Lower lobe of right lung (tissue), 2 donors: ENCODE measurements around the gene TCN2. TPM values are rescaled to one million over a fixed set of nuclear protein-coding genes. Genes with fewer than 3 reads are reported as not detected.
"Not testable (repeated sequence)": the region's sequence is repeated elsewhere in the genome, so short reads cannot be mapped to it uniquely, and the experiment has no call there.

Experiments
- ATAC-seq, 2 donors: fragments of 200-7000 bp; cut with Tn5 transposase; one replicate each; pipeline ENCODE4 v1.9.1; 2020 to 2022; ENCODE audit warnings: mild to moderate bottlenecking in 2 of 2, moderate library complexity in 2 of 2
- DNase-seq: peaks from one replicate; pipeline ENCODE4 v3.0.0-alpha.2; 2020
- H3K27ac ChIP-seq: fragments of 200-600 bp; one replicate; pipeline ENCODE4 v1.8.0; 2022
- H3K27me3 ChIP-seq: fragments of 200-600 bp; one replicate; pipeline ENCODE4 v1.8.0; 2022; ENCODE audit warnings: low read depth
- H3K36me3 ChIP-seq: fragments of 200-600 bp; one replicate; pipeline ENCODE4 v1.8.0; 2022; ENCODE audit warnings: mild to moderate bottlenecking
- H3K4me1 ChIP-seq: fragments of 200-600 bp; one replicate; pipeline ENCODE4 v1.8.0; 2022
- H3K4me3 ChIP-seq: fragments of 200-600 bp; one replicate; pipeline ENCODE4 v1.8.0; 2022; ENCODE audit warnings: mild to moderate bottlenecking
- H3K9me3 ChIP-seq: fragments of 200-600 bp; one replicate; pipeline ENCODE4 v1.8.0; 2022
- intact Hi-C: fragments of 100-400 bp; cut with DNase I; formaldehyde crosslinking; loops from one replicate; pipeline ENCODE4 v1.11.0; 2022
- total RNA-seq: library from RNA; stranded (reverse); fragmentation: NEBNext Ultra II Directional; extraction: Animal tissue kit (Norgen Biotek cat#: 25700); gene quantifications from one replicate; pipeline ENCODE4 v1.2.1, GENCODE V29; 2021
- TF ChIP-seq, protein P1 (sequence below): fragments of 200-600 bp; IDR thresholded peaks from one replicate; pipeline ENCODE4 v1.8.0; 2022; ENCODE audit warnings: antibody characterized with exemption, mild to moderate bottlenecking
- donor health status: DM: no; HTN: yes; CAD: no; lungs with severe emphysema.

TCN2 gene
- total RNA-seq, 1 donor from 2014 or later, result 44.2 TPM

DNA sequence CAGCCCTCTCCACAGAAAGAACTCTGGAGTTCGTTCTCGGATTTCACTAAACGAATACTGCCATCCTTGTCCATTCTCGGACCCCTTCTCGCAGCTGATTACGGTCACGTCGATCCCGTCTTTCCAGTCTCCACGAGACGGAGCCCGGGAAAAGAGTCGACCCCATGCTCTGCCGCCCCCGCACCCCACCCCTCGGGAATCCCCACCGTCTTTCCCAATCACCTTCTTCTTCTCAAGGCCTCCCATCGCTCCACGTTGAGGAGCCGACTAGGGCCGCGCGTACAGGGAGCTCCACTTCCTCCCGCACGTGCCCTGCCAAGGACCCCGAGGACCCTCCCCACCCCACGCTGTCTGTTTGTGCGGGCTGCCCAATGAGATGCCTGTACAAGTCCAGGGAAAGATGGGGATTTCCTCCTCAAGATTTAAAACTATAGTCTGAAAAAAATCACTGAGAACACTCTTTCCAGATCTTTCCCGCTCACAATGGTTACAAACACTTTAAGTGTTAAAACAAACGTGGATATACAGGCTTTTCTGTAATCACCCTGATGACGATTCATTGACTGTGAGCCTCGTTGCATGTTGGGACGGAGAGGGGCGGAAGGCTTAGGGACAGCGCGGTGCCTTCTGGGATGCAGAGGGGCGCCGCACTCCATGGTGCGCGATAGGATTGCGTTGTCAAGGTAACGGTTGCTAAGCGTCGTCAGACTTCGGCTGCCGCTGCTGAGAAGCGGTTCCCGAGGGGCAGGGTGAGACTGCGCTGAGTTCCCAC lies 15.2 kb upstream of the TCN2 start, which contains the start of gene PES1:
Gene PES1 (minus strand): TSS at position 323 of the 772 bp plus-strand sequence. CDS start 77 bp downstream, at position 246.
- peaks cover 28% of the 10 kb centered on the region for H3K36me3 ChIP-seq
- TF ChIP-seq, protein P1, sequence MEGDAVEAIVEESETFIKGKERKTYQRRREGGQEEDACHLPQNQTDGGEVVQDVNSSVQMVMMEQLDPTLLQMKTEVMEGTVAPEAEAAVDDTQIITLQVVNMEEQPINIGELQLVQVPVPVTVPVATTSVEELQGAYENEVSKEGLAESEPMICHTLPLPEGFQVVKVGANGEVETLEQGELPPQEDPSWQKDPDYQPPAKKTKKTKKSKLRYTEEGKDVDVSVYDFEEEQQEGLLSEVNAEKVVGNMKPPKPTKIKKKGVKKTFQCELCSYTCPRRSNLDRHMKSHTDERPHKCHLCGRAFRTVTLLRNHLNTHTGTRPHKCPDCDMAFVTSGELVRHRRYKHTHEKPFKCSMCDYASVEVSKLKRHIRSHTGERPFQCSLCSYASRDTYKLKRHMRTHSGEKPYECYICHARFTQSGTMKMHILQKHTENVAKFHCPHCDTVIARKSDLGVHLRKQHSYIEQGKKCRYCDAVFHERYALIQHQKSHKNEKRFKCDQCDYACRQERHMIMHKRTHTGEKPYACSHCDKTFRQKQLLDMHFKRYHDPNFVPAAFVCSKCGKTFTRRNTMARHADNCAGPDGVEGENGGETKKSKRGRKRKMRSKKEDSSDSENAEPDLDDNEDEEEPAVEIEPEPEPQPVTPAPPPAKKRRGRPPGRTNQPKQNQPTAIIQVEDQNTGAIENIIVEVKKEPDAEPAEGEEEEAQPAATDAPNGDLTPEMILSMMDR, result no peak
- intact Hi-C loops, result no loop called here
- peaks cover 20% of the 10 kb centered on the region for H3K4me1 ChIP-seq
- peak within 1 kb of the TSS; percentile 86 for H3K4me3 ChIP-seq
- peak within 1 kb of the TSS; percentile 82 for H3K27ac ChIP-seq
- DNase-seq, result peak; percentile 94
- peak; percentile 99 to 100 for ATAC-seq
- no peaks in the 10 kb centered on the region for H3K27me3 ChIP-seq
- no peaks in the 10 kb centered on the region for H3K9me3 ChIP-seq

DNA sequence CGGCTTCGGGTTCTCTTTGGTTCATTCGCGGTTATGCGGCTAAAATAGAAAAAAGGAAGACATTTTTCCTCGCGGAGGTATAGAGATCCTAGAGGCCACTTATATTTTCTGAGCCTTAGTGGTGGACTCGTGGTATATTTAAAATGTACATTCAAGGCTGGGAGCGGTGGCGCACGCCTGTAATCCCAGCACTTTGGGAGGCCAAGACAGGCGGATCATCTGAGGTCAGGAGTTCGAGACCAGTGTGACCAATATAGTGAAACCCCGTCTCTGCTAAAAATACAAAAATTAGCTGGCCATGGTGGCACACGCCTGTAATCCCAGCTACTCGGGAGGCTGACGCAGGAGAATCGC lies 14.6 kb upstream of the TCN2 start:
- intact Hi-C loops, DNase-seq, H3K9me3 ChIP-seq, H3K27me3 ChIP-seq, ATAC-seq: not testable (repeated sequence)
- Histone ChIP-seq H3K27ac (peak overlapping the region; percentile 82), H3K36me3 (peaks cover 22% of the 10 kb centered on the region), H3K4me3 (peak overlapping the region; percentile 86), H3K4me1 (peaks cover 20% of the 10 kb centered on the region)

DNA sequence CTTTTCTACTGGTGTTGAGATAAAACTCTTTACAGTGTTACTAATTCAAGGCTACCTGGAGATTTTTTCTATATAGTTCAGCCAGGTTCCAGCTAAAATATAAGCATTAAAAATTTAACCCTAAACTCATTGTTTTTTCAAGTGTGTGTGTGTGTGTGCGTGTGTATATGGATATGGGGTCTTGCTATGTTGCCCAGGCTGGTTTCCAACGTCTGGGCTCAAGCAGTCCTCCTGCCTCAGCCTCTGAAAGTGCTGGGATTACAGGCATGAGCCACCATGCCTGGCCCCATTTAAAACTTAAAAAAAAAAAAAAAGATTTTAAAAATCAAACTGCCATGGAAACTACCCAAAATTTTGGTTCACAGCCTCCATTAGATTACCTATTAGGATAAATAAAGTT lies 10.8 kb upstream of the TCN2 start:
- TF ChIP-seq, protein P1, result no peak
- no peaks in the 10 kb centered on the region for H3K27me3 ChIP-seq
- intact Hi-C loops, result no loop called here
- DNase-seq (no peak), ATAC-seq (no peak)
- no peak overlapping the region for H3K4me3 ChIP-seq
- peaks cover 5% of the 10 kb centered on the region for H3K4me1 ChIP-seq
- no peak overlapping the region for H3K27ac ChIP-seq
- H3K36me3 ChIP-seq, result no peaks in the 10 kb centered on the region
- no peaks in the 10 kb centered on the region for H3K9me3 ChIP-seq

DNA sequence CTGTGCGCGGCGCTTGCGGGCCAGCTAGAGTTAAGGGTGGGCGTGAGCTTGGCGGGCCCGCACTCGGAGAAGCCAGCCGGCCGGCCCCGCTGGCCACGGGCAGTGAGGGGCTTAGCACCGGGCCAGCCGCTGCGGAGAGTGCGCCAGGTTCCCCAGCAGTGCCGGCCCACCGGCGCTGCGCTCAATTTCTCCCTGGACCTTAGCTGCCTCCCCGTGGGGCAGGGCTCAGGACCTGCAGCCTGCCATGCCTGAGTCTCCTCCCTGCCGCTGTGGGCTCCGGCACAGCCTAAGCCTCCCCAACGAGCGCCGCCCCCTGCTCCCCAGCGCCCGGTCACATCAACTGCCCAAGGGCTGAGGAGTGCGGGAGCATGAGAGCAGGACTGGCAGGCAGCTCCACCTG lies 10.1 kb upstream of the TCN2 start:
- TF ChIP-seq, protein P1, result no peak
- ATAC-seq (no peak), DNase-seq (no peak)

DNA sequence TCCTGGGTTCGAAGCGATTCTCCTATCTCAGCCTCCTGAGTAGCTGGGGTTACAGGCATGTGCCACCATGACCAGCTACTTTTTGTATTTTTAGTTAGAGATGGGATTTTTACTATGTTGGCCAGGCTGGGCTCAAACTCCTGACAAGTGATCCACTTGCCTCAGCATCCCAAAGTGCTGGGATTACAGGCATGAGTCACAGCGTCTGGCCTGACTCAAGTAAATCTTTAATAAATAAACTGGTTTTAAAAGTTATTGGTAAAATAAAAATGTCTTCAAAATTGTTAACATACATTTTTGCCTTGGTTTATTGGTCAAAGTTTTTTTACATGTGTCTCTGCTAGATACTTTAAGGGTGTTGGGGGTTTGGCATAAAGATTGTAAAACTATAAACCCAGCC lies 8.0 kb upstream of the TCN2 start:
- Histone ChIP-seq H3K4me1 (no peaks in the 10 kb centered on the region), H3K9me3 (no peaks in the 10 kb centered on the region), H3K27ac (no peak overlapping the region), H3K4me3 (no peak overlapping the region), H3K27me3 (no peaks in the 10 kb centered on the region), H3K36me3 (no peaks in the 10 kb centered on the region)
- TF ChIP-seq, protein P1, result no peak
- intact Hi-C loops, result no loop called here
- ATAC-seq (no peak), DNase-seq (no peak)

More for the DNA sequence above, 10.1 kb upstream of the TCN2 start:
- peaks cover 4% of the 10 kb centered on the region for H3K4me1 ChIP-seq
- intact Hi-C loops, result no loop called here
- no peaks in the 10 kb centered on the region for H3K36me3 ChIP-seq
- H3K27ac ChIP-seq, result no peak overlapping the region
- no peaks in the 10 kb centered on the region for H3K9me3 ChIP-seq
- no peak overlapping the region for H3K4me3 ChIP-seq
- H3K27me3 ChIP-seq, result no peaks in the 10 kb centered on the region

DNA sequence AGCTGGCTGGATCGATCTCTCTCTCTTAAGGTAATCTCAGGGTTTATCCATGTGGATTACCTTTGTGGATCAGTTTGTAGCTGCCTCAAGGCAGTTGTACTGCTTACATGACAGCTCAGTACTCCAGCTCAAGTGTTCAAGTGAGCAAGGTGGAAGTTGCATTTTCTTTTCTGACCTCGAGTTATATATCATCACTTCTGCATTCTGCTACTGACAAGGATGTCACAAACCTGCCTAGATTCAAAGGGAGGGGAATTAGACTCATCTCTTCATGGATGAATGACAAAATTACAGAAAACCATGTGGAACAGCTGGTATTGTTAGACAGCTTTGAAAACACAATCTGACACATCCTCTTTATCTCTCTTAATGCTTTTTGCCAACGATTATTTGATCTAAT lies 6.1 kb upstream of the TCN2 start:
- Histone ChIP-seq H3K27ac (no peak overlapping the region), H3K4me3 (no peak overlapping the region), H3K27me3 (no peaks in the 10 kb centered on the region), H3K36me3 (no peaks in the 10 kb centered on the region), H3K4me1 (peaks cover 11% of the 10 kb centered on the region), H3K9me3 (no peaks in the 10 kb centered on the region)
- DNase-seq, result no peak
- no peak for ATAC-seq
- intact Hi-C loops, result no loop called here
- TF ChIP-seq, protein P1, result no peak
